ENCODE measurements around the gene MINDY2. TPM values are rescaled to one million over a fixed set of nuclear protein-coding genes. Genes with fewer than 3 reads are reported as not detected.
A peak's percentile ranks its signal among the peaks of the same experiment; 100 is the strongest.
"Not testable (repeated sequence)": the region's sequence is repeated elsewhere in the genome, so short reads cannot be mapped to it uniquely, and the experiment has no call there.

Gene MINDY2
- total RNA-seq, 2 donors from 2014 or later, result 26.6 to 32.5 TPM

- Mint-ChIP-seq H3K36me3 (ENCODE audit: low read depth) (no peaks in the 10 kb centered on the region), H3K4me1 (peaks cover 8% of the 10 kb centered on the region), H3K4me3 (no peak overlapping the region), H3K27me3 (ENCODE audit: insufficient read depth) (no peaks in the 10 kb centered on the region), H3K9me3 (peaks cover 13% of the 10 kb centered on the region), H3K27ac (no peak overlapping the region)
- no peak overlapping the region for H3K4me3 ChIP-seq (ENCODE audit: low read length)
- 82 to 90% methylated on average over 4 to 5 of the region's 5 CpGs for WGBS, 2 experiments (ENCODE audit: insufficient coverage in 1 of 2, insufficient read length in 1 of 2)
- no peaks in the 10 kb centered on the region for H3K27me3 ChIP-seq (ENCODE audit: control insufficient read depth, insufficient read depth, low read length, poor library complexity, severe bottlenecking)
- DNase-seq, result no peak
- H3K27ac ChIP-seq (ENCODE audit: low read depth, low read length), result no peak overlapping the region
- H3K9me3 ChIP-seq (ENCODE audit: control insufficient read depth, low read length), result peaks cover 11% of the 10 kb centered on the region
- TF ChIP-seq CTCF (conservative IDR thresholded peaks at IDR 0.05), result no peak
- no peak overlapping the region for H3K9ac ChIP-seq (ENCODE audit: extremely low read depth, low read length, poor library complexity, severe bottlenecking)
- H3K36me3 ChIP-seq (ENCODE audit: control insufficient read depth, insufficient read depth, low read length), result no peaks in the 10 kb centered on the region
- H3K4me1 ChIP-seq (ENCODE audit: control insufficient read depth, insufficient read depth, low read length), result no peaks in the 10 kb centered on the region
Observed at GRCh38 chr15:58766290-58766689, 4.8 kb upstream of the MINDY2 start.

- 92% methylated on average over 6 to 7 of the region's 7 CpGs for WGBS, 2 experiments (ENCODE audit: insufficient coverage in 1 of 2, insufficient read length in 1 of 2)
- H3K9me3 ChIP-seq (ENCODE audit: control insufficient read depth, low read length), result peaks cover 11% of the 10 kb centered on the region
- H3K27ac Mint-ChIP-seq; H3K4me1 ChIP-seq (ENCODE audit: control insufficient read depth, insufficient read depth, low read length); H3K36me3 ChIP-seq (ENCODE audit: control insufficient read depth, insufficient read depth, low read length); H3K4me3 ChIP-seq (ENCODE audit: low read length); H3K9ac ChIP-seq (ENCODE audit: extremely low read depth, low read length, poor library complexity, severe bottlenecking); H3K27me3 Mint-ChIP-seq (ENCODE audit: insufficient read depth); DNase-seq; H3K27ac ChIP-seq (ENCODE audit: low read depth, low read length); H3K4me3 Mint-ChIP-seq; H3K36me3 Mint-ChIP-seq (ENCODE audit: low read depth); H3K27me3 ChIP-seq (ENCODE audit: control insufficient read depth, insufficient read depth, low read length, poor library complexity, severe bottlenecking): not testable (repeated sequence)
- Mint-ChIP-seq H3K4me1 (peaks cover 15% of the 10 kb centered on the region), H3K9me3 (peaks cover 13% of the 10 kb centered on the region)
Observed at GRCh38 chr15:58768601-58769004, 2.5 kb upstream of the MINDY2 start.

- Mint-ChIP-seq H3K4me1 (peaks cover 15% of the 10 kb centered on the region), H3K27me3 (ENCODE audit: insufficient read depth) (no peaks in the 10 kb centered on the region), H3K9me3 (no peaks in the 10 kb centered on the region), H3K27ac (peak overlapping the region; percentile 96), H3K4me3 (no peak overlapping the region), H3K36me3 (ENCODE audit: low read depth) (no peaks in the 10 kb centered on the region)
- peak overlapping the region; percentile 83 for H3K4me3 ChIP-seq (ENCODE audit: low read length)
- no peaks in the 10 kb centered on the region for H3K4me1 ChIP-seq (ENCODE audit: control insufficient read depth, insufficient read depth, low read length)
- H3K36me3 ChIP-seq (ENCODE audit: control insufficient read depth, insufficient read depth, low read length), result no peaks in the 10 kb centered on the region
- TF ChIP-seq CTCF (conservative IDR thresholded peaks at IDR 0.05), result peak; percentile 40
- no peak for DNase-seq
- no peaks in the 10 kb centered on the region for H3K9me3 ChIP-seq (ENCODE audit: control insufficient read depth, low read length)
- 19 to 31% methylated on average over 6 to 9 of the region's 9 CpGs for WGBS, 2 experiments (ENCODE audit: insufficient coverage in 1 of 2, insufficient read length in 1 of 2)
- H3K27me3 ChIP-seq (ENCODE audit: control insufficient read depth, insufficient read depth, low read length, poor library complexity, severe bottlenecking), result no peaks in the 10 kb centered on the region
- H3K9ac ChIP-seq (ENCODE audit: extremely low read depth, low read length, poor library complexity, severe bottlenecking), result peak overlapping the region; percentile 11
- H3K27ac ChIP-seq (ENCODE audit: low read depth, low read length), result peak overlapping the region; percentile 80
Observed at GRCh38 chr15:58770519-58770856, 614 bp upstream of the MINDY2 start.

- Histone ChIP-seq H3K27me3 (ENCODE audit: control insufficient read depth, insufficient read depth, low read length, poor library complexity, severe bottlenecking) (no peaks in the 10 kb centered on the region), H3K9ac (ENCODE audit: extremely low read depth, low read length, poor library complexity, severe bottlenecking) (peak overlapping the region; percentile 40), H3K36me3 (ENCODE audit: control insufficient read depth, insufficient read depth, low read length) (no peaks in the 10 kb centered on the region), H3K27ac (ENCODE audit: low read depth, low read length) (peak overlapping the region; percentile 89), H3K4me3 (ENCODE audit: low read length) (peak overlapping the region; percentile 99), H3K9me3 (ENCODE audit: control insufficient read depth, low read length) (no peaks in the 10 kb centered on the region), H3K4me1 (ENCODE audit: control insufficient read depth, insufficient read depth, low read length) (no peaks in the 10 kb centered on the region)
- Mint-ChIP-seq H3K27me3 (ENCODE audit: insufficient read depth) (no peaks in the 10 kb centered on the region), H3K36me3 (ENCODE audit: low read depth) (no peaks in the 10 kb centered on the region), H3K27ac (peak overlapping the region; percentile 92), H3K9me3 (no peaks in the 10 kb centered on the region), H3K4me3 (no peak overlapping the region), H3K4me1 (peaks cover 15% of the 10 kb centered on the region)
- peak; percentile 83 for DNase-seq
- TF ChIP-seq CTCF (conservative IDR thresholded peaks at IDR 0.05), result no peak
- 0% methylated on average over 8 to 39 of the region's 40 CpGs for WGBS, 2 experiments (ENCODE audit: insufficient coverage in 1 of 2, insufficient read length in 1 of 2)
Observed at GRCh38 chr15:58771621-58772250, 634 bp downstream of the MINDY2 start.
